SK-N-MC (cell line): ENCODE data around the gene TTC6.

Source experiments
- EZH2 ChIP-seq: fragments of 200-600 bp; sonication (generic); IDR thresholded peaks from one replicate; pipeline ENCODE4 v1.6.1; 2017; ENCODE audit warnings: antibody characterized with exemption
- FOXP2 ChIP-seq: optimal IDR thresholded peaks from 2 replicates; pipeline ENCODE3; 2011; ENCODE audit warnings: mild to moderate bottlenecking, moderate library complexity; ENCODE audit not compliant: insufficient read depth; ENCODE audit errors: extremely low read length, control extremely low read depth
- POLR2AphosphoS5 ChIP-seq: IDR thresholded peaks from 2 replicates; pipeline ENCODE4 v1.6.1; 2012; ENCODE audit warnings: mild to moderate bottlenecking, low read depth, low read length, borderline replicate concordance

GRCh38 chr14:37642125-37642524 is 46.7 kb downstream of the TTC6 start:
- TF ChIP-seq EZH2 (no peak), POLR2AphosphoS5 (no peak), FOXP2 (no peak)
